ENCODE data around the gene APBB2.

DNA sequence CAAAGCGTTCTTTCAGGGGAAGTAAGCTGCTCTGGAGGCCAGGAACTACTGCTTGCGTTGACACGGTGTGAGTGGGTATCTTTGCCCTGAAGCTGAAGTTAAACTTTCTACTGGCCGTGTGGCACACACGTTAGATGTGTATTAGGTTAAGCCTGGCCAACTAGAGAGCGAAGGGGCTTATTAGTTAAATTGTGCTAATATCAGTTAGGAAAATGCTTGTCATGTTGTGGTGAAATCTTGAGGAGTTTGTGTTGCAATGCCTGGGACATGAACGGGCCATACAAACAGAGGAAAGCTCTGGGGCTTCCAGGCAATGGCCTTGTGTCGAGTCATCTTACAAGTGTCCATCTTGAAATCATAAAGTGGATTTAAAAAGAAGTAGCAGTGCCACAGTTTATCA, 402.0 kb downstream of the APBB2 start:
- TF ChIP-seq EGR1 (IDR thresholded peaks at IDR 0.05; ENCODE audit: borderline replicate concordance, low read depth, low read length) (no peak), TAF1 (IDR thresholded peaks at IDR 0.05; ENCODE audit: low read depth, low read length) (no peak), POLR2A (IDR thresholded peaks at IDR 0.05; ENCODE audit: control extremely low read depth in 1 of 2, low read depth in 2 of 2, low read length in 2 of 2) (no peak), EP300 (IDR thresholded peaks at IDR 0.05; ENCODE audit: borderline replicate concordance in 1 of 2, low read depth in 2 of 2, low read length in 2 of 2) (no peak), RAD21 (IDR thresholded peaks at IDR 0.05 in 1 of 2, conservative IDR thresholded peaks at IDR 0.05 in 1 of 2; ENCODE audit: low read depth in 2 of 2, low read length in 2 of 2) (no peak), SP1 (IDR thresholded peaks at IDR 0.05; ENCODE audit: low read depth, low read length) (no peak), POU5F1 (IDR thresholded peaks at IDR 0.05; ENCODE audit: low read depth, low read length) (no peak)
- TF ChIP-seq, protein P1, sequence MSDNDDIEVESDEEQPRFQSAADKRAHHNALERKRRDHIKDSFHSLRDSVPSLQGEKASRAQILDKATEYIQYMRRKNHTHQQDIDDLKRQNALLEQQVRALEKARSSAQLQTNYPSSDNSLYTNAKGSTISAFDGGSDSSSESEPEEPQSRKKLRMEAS (IDR thresholded peaks at IDR 0.05), result no peak
- TF ChIP-seq, protein P2, sequence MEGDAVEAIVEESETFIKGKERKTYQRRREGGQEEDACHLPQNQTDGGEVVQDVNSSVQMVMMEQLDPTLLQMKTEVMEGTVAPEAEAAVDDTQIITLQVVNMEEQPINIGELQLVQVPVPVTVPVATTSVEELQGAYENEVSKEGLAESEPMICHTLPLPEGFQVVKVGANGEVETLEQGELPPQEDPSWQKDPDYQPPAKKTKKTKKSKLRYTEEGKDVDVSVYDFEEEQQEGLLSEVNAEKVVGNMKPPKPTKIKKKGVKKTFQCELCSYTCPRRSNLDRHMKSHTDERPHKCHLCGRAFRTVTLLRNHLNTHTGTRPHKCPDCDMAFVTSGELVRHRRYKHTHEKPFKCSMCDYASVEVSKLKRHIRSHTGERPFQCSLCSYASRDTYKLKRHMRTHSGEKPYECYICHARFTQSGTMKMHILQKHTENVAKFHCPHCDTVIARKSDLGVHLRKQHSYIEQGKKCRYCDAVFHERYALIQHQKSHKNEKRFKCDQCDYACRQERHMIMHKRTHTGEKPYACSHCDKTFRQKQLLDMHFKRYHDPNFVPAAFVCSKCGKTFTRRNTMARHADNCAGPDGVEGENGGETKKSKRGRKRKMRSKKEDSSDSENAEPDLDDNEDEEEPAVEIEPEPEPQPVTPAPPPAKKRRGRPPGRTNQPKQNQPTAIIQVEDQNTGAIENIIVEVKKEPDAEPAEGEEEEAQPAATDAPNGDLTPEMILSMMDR (IDR thresholded peaks at IDR 0.05; ENCODE audit: control extremely low read depth in 1 of 3, insufficient read depth in 1 of 3, low read depth in 1 of 3, low read length in 3 of 3), result no peak
- TF ChIP-seq, protein P3, sequence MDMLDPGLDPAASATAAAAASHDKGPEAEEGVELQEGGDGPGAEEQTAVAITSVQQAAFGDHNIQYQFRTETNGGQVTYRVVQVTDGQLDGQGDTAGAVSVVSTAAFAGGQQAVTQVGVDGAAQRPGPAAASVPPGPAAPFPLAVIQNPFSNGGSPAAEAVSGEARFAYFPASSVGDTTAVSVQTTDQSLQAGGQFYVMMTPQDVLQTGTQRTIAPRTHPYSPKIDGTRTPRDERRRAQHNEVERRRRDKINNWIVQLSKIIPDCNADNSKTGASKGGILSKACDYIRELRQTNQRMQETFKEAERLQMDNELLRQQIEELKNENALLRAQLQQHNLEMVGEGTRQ (IDR thresholded peaks at IDR 0.05; ENCODE audit: low read length), result no peak

Measured in H1 (cell line).